Measurements from ENCODE around the gene ACADSB. TPM values are rescaled to one million over a fixed set of nuclear protein-coding genes. Genes with fewer than 3 reads are reported as not detected.

The ACADSB gene
- total and polyA plus RNA-seq, 2 experiments from 2014 or later: 3.7 to 6.5 TPM

- DNase-seq (ENCODE audit: low spot score): no peak
- no peak overlapping the region for H3K4me3 Mint-ChIP-seq
- H3K27me3 Mint-ChIP-seq (ENCODE audit: insufficient read depth, low read depth, poor library complexity): peaks cover 1% of the 10 kb centered on the region
- no peaks in the 10 kb centered on the region; the same call in 1 of the 2 replicates for H4K20me1 ChIP-seq (replicated peaks; ENCODE audit: insufficient read depth)
- TF ChIP-seq REST (IDR thresholded peaks at IDR 0.05; ENCODE audit: unreplicated experiment) (no peak), STAT1 (IDR thresholded peaks at IDR 0.05; ENCODE audit: unreplicated experiment) (no peak), ETS1 (IDR thresholded peaks at IDR 0.05) (no peak), NANOG (IDR thresholded peaks at IDR 0.05; ENCODE audit: borderline replicate concordance) (no peak)
- peaks cover 26% of the 10 kb centered on the region; the same call in 2 of the 3 replicates for H3K36me3 Mint-ChIP-seq (ENCODE audit: low read depth)
- H3K36me3 ChIP-seq (ENCODE audit: insufficient read depth): no peaks in the 10 kb centered on the region
- no peaks in the 10 kb centered on the region for H3K79me2 ChIP-seq (replicated peaks; ENCODE audit: insufficient read depth)
- no peak for ATAC-seq
- H3K4me2 ChIP-seq: no peak overlapping the region
- no peaks in the 10 kb centered on the region for H3K4me1 ChIP-seq (ENCODE audit: insufficient read depth)
- peaks cover 5% of the 10 kb centered on the region; the same call in 1 of the 2 replicates for H3K9me2 ChIP-seq (ENCODE audit: insufficient read depth)
- H2AFZ ChIP-seq: no peak overlapping the region
- no peak overlapping the region for H3K27ac ChIP-seq (ENCODE audit: low read depth)
- no peak overlapping the region for H3K27ac Mint-ChIP-seq
- H3K27me3 ChIP-seq (ENCODE audit: insufficient read depth): no peaks in the 10 kb centered on the region
- no peak overlapping the region for H3K4me3 ChIP-seq
- no peaks in the 10 kb centered on the region for H3K4me1 Mint-ChIP-seq
- H3K9me3 Mint-ChIP-seq: peaks cover 57% of the 10 kb centered on the region
- H3F3A ChIP-seq (replicated peaks; ENCODE audit: low read depth): no peaks in the 10 kb centered on the region
Observed at GRCh38 chr10:122968698-122969097, 40.1 kb upstream of the ACADSB start.

GRCh38 chr10:122974023-122974422 is 34.8 kb upstream of the ACADSB start:
- Histone ChIP-seq H3K4me2 (no peak overlapping the region), H3K27ac (ENCODE audit: low read depth) (no peak overlapping the region), H3K27me3 (ENCODE audit: insufficient read depth) (no peaks in the 10 kb centered on the region), H4K20me1 (replicated peaks; ENCODE audit: insufficient read depth) (no peaks in the 10 kb centered on the region; the same call in 1 of the 2 replicates), H3K4me1 (ENCODE audit: insufficient read depth) (no peaks in the 10 kb centered on the region), H3K4me3 (no peak overlapping the region), H3K36me3 (ENCODE audit: insufficient read depth) (no peaks in the 10 kb centered on the region), H3K9me2 (ENCODE audit: insufficient read depth) (no peaks in the 10 kb centered on the region), H2AFZ (no peak overlapping the region), H3F3A (replicated peaks; ENCODE audit: low read depth) (no peaks in the 10 kb centered on the region), H3K79me2 (replicated peaks; ENCODE audit: insufficient read depth) (no peaks in the 10 kb centered on the region)
- Mint-ChIP-seq H3K27ac (no peak overlapping the region), H3K9me3 (peaks cover 5% of the 10 kb centered on the region), H3K4me3 (no peak overlapping the region), H3K36me3 (ENCODE audit: low read depth) (no peaks in the 10 kb centered on the region), H3K27me3 (ENCODE audit: insufficient read depth, low read depth, poor library complexity) (peaks cover 4% of the 10 kb centered on the region), H3K4me1 (no peaks in the 10 kb centered on the region)
- no peak for DNase-seq (ENCODE audit: low spot score)
- no peak for ATAC-seq
- TF ChIP-seq REST (IDR thresholded peaks at IDR 0.05; ENCODE audit: unreplicated experiment): no peak
- no peak for TF ChIP-seq STAT1 (IDR thresholded peaks at IDR 0.05; ENCODE audit: unreplicated experiment)
- TF ChIP-seq ZNF114 (CRISPR knock-in tag; IDR thresholded peaks at IDR 0.05): no peak
- TF ChIP-seq EZH2 (IDR thresholded peaks at IDR 0.05; ENCODE audit: low read depth, unreplicated experiment): no peak
- no peak for TF ChIP-seq CREB1 (CRISPR knock-in tag; IDR thresholded peaks at IDR 0.05; ENCODE audit: low read depth)
- TF ChIP-seq EZH2phosphoT487 (IDR thresholded peaks at IDR 0.05; ENCODE audit: unreplicated experiment): no peak
